HL-60/S4 treated with retinoic acid at 250 ng/mL for 4 days and 3 days (cell line): ENCODE data around the gene BRSK2.

Source experiments
- in situ Hi-C: fragments of 300-500 bp; cut with MboI; formaldehyde crosslinking; loops from 2 replicates; pipeline ENCODE4 v1.7.0; 2022; ENCODE audit warnings: low sequenced_read_pairs

The BRSK2 gene

GRCh38 chr11:1493650-1494244 is 104.0 kb downstream of the BRSK2 start:
- in situ Hi-C loops: no loop called here

DNA sequence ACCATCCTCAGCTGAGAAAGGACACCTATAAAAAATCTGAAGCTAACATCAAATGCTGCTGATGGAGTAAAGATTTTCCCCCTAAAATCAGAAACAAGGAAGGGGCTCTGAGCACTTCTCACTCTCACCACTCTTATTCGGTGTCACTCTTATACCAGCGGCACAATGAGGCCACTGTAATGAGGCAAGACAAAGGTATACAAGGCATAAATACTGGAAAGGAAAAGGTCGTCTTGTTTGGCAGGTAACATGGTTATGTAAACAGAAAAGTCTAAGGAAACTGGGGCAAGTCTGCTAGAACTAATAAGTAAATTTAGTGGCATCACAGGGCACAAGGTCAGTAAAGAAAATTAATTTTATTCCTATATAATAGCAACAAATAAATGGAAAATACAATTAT is 104.9 kb downstream of the BRSK2 start:
- in situ Hi-C loops: no loop called here

- in situ Hi-C loops: no loop called here
Observed at GRCh38 chr11:1496091-1496760, 106.5 kb downstream of the BRSK2 start.

DNA sequence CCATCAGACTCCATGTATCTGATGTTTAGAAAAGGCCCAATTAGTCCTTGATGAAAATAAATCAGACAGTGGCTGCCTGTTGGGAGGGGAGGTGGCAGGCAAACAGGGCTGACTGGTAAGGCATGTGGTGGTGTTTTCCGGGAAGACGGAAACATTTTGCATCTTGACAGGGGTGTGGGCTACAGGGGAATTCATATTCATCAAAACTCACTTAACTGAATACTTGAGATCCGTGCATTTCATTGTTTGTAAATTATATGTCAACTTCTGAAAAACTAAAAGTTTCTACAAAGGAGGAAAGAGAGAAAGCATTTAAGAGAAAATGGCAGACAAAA is 107.0 kb downstream of the BRSK2 start:
- in situ Hi-C loops: no loop called here

- in situ Hi-C loops: no loop called here
Observed at GRCh38 chr11:1497600-1497999, 107.9 kb downstream of the BRSK2 start.

DNA sequence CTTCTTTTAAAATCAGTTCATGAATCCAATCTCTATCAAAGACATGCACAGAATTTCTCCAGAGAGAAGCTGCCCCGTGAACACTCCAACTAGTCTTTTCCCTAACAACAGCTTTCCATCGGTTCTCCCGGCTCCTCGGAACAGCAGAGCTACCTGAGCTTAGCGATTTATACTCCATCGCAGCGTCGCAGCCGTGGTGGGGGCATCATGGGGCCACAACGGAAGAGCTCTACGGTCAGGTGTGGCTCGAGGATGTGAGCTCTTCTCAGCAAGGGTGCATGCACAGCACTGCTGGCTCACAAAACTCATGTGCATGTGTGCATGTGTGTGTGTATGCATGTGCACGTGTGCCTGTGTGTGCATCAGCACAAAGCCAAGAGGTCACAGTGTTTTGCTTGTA is 108.5 kb downstream of the BRSK2 start:
- in situ Hi-C loops: no loop called here

DNA sequence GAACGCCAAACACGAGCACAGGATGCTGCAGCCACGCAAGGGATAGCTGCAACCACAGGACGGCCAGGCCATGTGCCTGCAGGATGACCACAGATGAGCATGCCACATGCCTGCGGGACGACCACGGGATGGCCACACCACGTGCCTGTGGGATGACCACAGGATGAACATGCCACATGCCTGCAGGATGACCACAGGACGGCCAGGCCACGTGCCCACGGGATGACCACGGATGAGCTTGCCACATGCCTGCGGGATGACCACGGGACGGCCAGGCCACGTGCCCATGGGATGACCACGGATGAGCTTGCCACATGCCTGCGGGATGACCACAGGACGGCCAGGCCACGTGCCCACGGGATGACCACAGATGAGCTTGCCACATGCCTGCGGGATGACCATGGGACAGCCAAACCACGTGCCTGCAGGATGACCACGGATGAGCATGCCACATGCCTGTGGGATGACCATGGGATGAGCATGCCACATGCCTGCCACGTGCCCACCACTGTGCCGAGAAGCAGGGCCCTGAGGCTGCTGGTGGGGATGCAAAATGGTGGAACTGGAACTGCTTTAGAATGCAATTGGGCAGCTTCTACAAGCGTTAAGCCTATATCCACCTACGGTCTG is 109.6 kb downstream of the BRSK2 start:
- in situ Hi-C loops: no loop called here

- in situ Hi-C loops: loop anchor here (25.0 kb wide), 1 partner anchor 288 kb away; the partner anchor contains the start of gene MUC5B
Observed at GRCh38 chr11:1499899-1500298, 110.2 kb downstream of the BRSK2 start.

DNA sequence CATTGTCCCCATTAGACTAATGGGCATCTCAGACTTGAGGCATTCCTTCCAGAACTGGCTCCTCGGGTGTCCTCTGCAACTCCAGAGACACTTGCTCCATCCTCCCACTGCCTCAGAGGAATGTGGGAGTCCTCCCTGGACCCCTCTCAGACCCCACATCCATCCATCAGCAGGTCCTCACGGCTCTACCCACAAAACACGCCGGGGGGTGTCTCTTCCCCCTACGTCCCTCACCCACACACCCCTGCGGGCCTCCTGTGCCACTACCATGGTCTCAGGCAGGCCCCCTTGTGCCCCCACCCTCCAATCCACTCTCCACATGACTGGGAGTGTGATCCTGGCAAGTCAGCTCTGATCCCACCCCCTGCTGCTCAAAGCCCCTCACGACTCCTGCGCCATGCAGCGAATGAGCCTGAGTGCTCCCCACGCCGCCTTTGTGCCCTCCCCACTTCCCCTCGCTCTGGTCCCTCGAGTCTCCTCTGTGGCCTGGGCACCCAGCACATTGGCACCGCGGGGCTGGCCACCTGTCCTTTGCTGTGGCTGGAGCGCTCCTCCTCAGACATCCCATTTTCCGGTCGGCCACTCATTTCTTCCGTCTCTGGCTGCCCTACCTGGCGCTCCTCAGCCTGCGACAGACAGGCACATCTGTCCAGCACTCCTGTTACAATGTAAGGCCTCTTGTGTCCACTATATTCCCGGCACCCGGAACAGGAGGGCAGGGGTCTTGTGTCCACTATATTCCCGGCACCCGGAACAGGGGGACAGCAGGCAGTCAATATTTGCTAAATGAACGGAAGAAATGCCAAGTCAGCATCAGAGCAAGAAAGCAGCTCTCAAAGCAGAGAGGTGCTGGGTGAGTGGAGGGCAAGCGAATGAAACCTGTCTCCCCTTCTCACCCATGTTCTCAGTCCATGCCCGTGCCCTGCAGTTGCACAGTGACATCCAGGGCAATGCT is 111.0 kb downstream of the BRSK2 start:
- in situ Hi-C loops: loop anchor here (25.0 kb wide), 1 partner anchor 288 kb away; the partner anchor contains the start of gene MUC5B

GRCh38 chr11:1501421-1502167 is 111.9 kb downstream of the BRSK2 start:
- in situ Hi-C loops: loop anchor here (25.0 kb wide), 1 partner anchor 289 kb away; the partner anchor contains the start of gene MUC5B

GRCh38 chr11:1502168-1502953 is 112.6 kb downstream of the BRSK2 start:
- in situ Hi-C loops: loop anchor here (25.0 kb wide), 1 partner anchor 290 kb away; the partner anchor contains the start of gene MUC5B

- in situ Hi-C loops: loop anchor here (25.0 kb wide), 1 partner anchor 291 kb away; the partner anchor contains the start of gene MUC5B
Observed at GRCh38 chr11:1502954-1503707, 113.4 kb downstream of the BRSK2 start.

GRCh38 chr11:1503708-1504104 is 114.0 kb downstream of the BRSK2 start:
- in situ Hi-C loops: loop anchor here (25.0 kb wide), 1 partner anchor 291 kb away; the partner anchor contains the start of gene MUC5B

DNA sequence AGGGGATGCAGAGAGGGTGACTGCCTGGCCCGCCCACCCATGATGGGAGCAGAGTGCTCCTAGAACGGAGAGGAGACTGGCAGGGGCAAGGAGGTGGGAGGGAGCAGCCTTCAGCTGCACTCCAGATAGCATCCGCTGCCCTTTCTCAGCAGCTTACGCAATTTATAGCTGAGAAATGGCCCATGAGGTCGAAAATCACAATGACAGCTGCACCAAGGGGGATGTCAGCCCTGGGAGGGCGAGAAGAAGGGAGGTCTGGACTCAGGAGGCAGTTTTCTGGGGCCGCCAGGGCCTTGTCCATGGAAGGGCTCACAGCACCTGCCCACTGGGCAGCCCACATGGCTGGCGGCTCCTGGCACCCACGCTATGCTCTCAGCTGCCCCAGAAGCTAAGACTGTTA is 114.4 kb downstream of the BRSK2 start:
- in situ Hi-C loops: loop anchor here (25.0 kb wide), 1 partner anchor 292 kb away; the partner anchor contains the start of gene MUC5B

DNA sequence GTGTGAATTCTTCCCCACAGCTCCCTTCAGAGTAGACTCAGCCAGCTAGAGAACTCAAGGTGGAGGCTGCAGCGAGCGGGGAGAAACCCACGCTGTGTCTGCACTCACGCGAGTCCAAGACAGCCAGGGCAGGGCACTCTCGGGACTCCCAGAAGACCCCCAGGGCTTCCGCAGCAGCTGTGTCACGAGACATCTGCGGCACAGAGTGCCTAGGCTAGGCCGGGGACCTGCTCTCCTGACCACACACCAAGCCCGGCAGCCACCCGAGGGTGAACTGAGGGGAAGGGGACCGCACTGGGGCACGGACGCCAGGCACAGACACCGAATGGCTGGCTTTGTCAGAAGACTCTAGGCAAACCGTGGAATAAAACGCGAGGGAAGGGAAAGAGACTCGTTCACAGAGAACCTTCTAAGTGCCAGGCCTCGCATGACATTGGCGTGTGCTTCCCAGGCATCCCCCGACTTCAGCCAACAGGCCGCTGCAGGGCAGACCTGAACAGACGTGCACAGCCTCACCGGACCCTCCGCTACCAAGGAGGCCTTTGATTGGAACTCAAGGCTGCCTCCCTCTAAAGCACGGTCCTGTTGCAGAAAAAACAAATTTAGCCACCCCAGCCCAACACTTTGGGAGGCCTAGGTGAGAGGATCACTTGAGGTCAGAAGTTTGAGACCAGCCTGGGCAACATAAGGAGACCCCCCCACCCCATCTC is 115.0 kb downstream of the BRSK2 start:
- in situ Hi-C loops: loop anchor here (25.0 kb wide), 1 partner anchor 292 kb away; the partner anchor contains the start of gene MUC5B

DNA sequence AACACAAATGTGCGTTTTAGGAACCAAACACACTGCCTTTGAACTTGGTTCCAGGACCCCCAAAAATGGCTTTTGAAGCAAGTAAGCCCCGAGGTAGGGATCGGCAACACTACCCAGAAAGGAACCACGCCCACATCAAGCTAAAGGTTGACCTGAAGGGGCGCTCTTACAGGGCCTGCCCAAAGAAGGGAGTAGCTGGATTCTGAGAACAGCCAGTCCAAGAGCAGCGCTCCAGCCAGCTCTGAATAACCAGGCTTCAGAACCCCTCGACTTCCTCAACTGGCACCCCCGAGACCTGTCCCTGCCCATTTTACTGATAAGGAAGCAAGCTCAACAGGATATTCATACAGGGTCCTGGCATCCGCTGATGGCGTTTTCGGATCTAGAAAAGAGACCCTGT is 115.7 kb downstream of the BRSK2 start:
- in situ Hi-C loops: loop anchor here (25.0 kb wide), 1 partner anchor 293 kb away; the partner anchor contains the start of gene MUC5B

DNA sequence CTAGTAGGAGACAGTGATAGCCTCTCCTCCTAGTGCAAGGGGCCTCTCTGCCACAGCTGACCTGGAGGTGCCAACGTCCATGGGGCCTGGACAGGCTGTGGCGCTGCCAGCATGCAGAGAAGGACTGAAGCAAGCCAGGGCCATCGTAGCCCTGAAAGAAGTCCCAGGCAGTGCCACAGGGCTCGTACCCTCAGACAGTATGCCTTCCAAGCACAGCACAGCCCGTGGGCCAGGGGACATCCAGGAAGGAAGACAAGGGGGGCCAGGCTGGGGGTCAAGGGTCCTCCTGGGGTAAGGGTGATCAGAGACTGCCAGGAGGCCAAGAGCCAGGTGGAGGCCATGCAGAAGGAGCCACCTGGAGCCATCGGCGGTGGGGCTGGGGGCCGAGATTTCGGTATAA is 117.2 kb downstream of the BRSK2 start:
- in situ Hi-C loops: loop anchor here (25.0 kb wide), 1 partner anchor 295 kb away; the partner anchor contains the start of gene MUC5B
